Activated naive CD4-positive, alpha-beta T cell treated with anti-CD3 and anti-CD28 coated beads, Interleukin-2, amount 10 ng/mL, durations not matched to agents 7 days and 5 days (primary cell): Measurements from ENCODE around the gene UBE2K.
"Not testable (repeated sequence)": the region's sequence is repeated elsewhere in the genome, so short reads cannot be mapped to it uniquely, and the experiment has no call there.

Source experiments
- CTCF ChIA-PET: fragments of 350-600 bp; sonication (Branson Sonifier 250); formaldehyde crosslinking; loops from one replicate; lab custom pipeline; 2021; ENCODE audit warnings: antibody characterized with exemption; lab: Charles Lee
- DNase-seq: peaks from one replicate; pipeline ENCODE4 v3.0.0-alpha.2; 2020
- H3K27ac Mint-ChIP-seq: one replicate; pipeline ENCODE4 v1.8.0; 2021; ENCODE audit warnings: mild to moderate bottlenecking, moderate library complexity, mixed read lengths
- H3K27me3 Mint-ChIP-seq: one replicate; pipeline ENCODE4 v1.8.0; 2021; ENCODE audit warnings: mild to moderate bottlenecking, mixed read lengths
- H3K36me3 Mint-ChIP-seq: one replicate; pipeline ENCODE4 v1.8.0; 2021; ENCODE audit warnings: mixed read lengths
- H3K4me1 Mint-ChIP-seq: one replicate; pipeline ENCODE4 v1.8.0; 2021; ENCODE audit warnings: mixed read lengths
- H3K4me3 Mint-ChIP-seq: one replicate; pipeline ENCODE4 v1.8.0; 2021; ENCODE audit warnings: mild to moderate bottlenecking, moderate library complexity, mixed read lengths
- H3K9me3 Mint-ChIP-seq: one replicate; pipeline ENCODE4 v1.8.0; 2021; ENCODE audit warnings: mixed read lengths

UBE2K gene

GRCh38 chr4:39664828-39665731 is 32.9 kb upstream of the UBE2K start:
- no peak overlapping the region for H3K27ac Mint-ChIP-seq
- no peak overlapping the region for H3K4me3 Mint-ChIP-seq
- CTCF ChIA-PET, result no interaction called here
- no peaks in the 10 kb centered on the region for H3K9me3 Mint-ChIP-seq
- no peak for DNase-seq
- H3K27me3 Mint-ChIP-seq, result peaks cover 11% of the 10 kb centered on the region
- no peaks in the 10 kb centered on the region for H3K36me3 Mint-ChIP-seq
- H3K4me1 Mint-ChIP-seq, result no peaks in the 10 kb centered on the region

- Mint-ChIP-seq H3K27ac (no peak overlapping the region), H3K9me3 (no peaks in the 10 kb centered on the region), H3K4me1 (no peaks in the 10 kb centered on the region), H3K27me3 (peaks cover 14% of the 10 kb centered on the region), H3K36me3 (no peaks in the 10 kb centered on the region), H3K4me3 (no peak overlapping the region)
- DNase-seq, result no peak
- CTCF ChIA-PET, result no interaction called here
Measured at GRCh38 chr4:39667706-39668105, 30.2 kb upstream of the UBE2K start.

- Mint-ChIP-seq H3K27ac (no peak overlapping the region), H3K36me3 (no peaks in the 10 kb centered on the region), H3K4me3 (no peak overlapping the region), H3K9me3 (no peaks in the 10 kb centered on the region), H3K4me1 (no peaks in the 10 kb centered on the region), H3K27me3 (peaks cover 14% of the 10 kb centered on the region)
- CTCF ChIA-PET, result no interaction called here
- no peak for DNase-seq
Measured at GRCh38 chr4:39668887-39669286, 29.0 kb upstream of the UBE2K start.

GRCh38 chr4:39670296-39670695 is 27.6 kb upstream of the UBE2K start:
- H3K4me3 Mint-ChIP-seq, H3K9me3 Mint-ChIP-seq, DNase-seq, CTCF ChIA-PET, H3K27ac Mint-ChIP-seq, H3K4me1 Mint-ChIP-seq, H3K36me3 Mint-ChIP-seq: not testable (repeated sequence)
- peaks cover 14% of the 10 kb centered on the region for H3K27me3 Mint-ChIP-seq

GRCh38 chr4:39675681-39676080 is 22.3 kb upstream of the UBE2K start:
- CTCF ChIA-PET, result not testable (repeated sequence)

GRCh38 chr4:39681003-39681402 is 16.9 kb upstream of the UBE2K start:
- H3K27me3 Mint-ChIP-seq, result peaks cover 14% of the 10 kb centered on the region
- DNase-seq, H3K9me3 Mint-ChIP-seq, H3K36me3 Mint-ChIP-seq, H3K4me3 Mint-ChIP-seq, CTCF ChIA-PET, H3K27ac Mint-ChIP-seq, H3K4me1 Mint-ChIP-seq: not testable (repeated sequence)

More at GRCh38 chr4:39675681-39676080, 22.3 kb upstream of the UBE2K start:
- H3K36me3 Mint-ChIP-seq, H3K4me1 Mint-ChIP-seq, H3K27ac Mint-ChIP-seq, H3K4me3 Mint-ChIP-seq, DNase-seq, H3K9me3 Mint-ChIP-seq: not testable (repeated sequence)
- peaks cover 12% of the 10 kb centered on the region for H3K27me3 Mint-ChIP-seq

- CTCF ChIA-PET, result no interaction called here
- H3K4me3 Mint-ChIP-seq, result no peak overlapping the region
Measured at GRCh38 chr4:39682138-39682537, 15.8 kb upstream of the UBE2K start.

GRCh38 chr4:39685990-39686389 is 11.9 kb upstream of the UBE2K start:
- DNase-seq, result no peak
- no peak overlapping the region for H3K27ac Mint-ChIP-seq
- H3K4me1 Mint-ChIP-seq, result no peaks in the 10 kb centered on the region
- no peaks in the 10 kb centered on the region for H3K36me3 Mint-ChIP-seq
- CTCF ChIA-PET, result no interaction called here
- no peak overlapping the region for H3K4me3 Mint-ChIP-seq
- no peaks in the 10 kb centered on the region for H3K9me3 Mint-ChIP-seq
- H3K27me3 Mint-ChIP-seq, result peaks cover 5% of the 10 kb centered on the region

More at GRCh38 chr4:39682138-39682537, 15.8 kb upstream of the UBE2K start:
- H3K4me1 Mint-ChIP-seq, result no peaks in the 10 kb centered on the region
- DNase-seq, result no peak
- peaks cover 14% of the 10 kb centered on the region for H3K27me3 Mint-ChIP-seq
- no peaks in the 10 kb centered on the region for H3K36me3 Mint-ChIP-seq
- H3K27ac Mint-ChIP-seq, result no peak overlapping the region
- H3K9me3 Mint-ChIP-seq, result no peaks in the 10 kb centered on the region

GRCh38 chr4:39687014-39687413 is 10.9 kb upstream of the UBE2K start:
- Mint-ChIP-seq H3K9me3 (no peaks in the 10 kb centered on the region), H3K4me3 (no peak overlapping the region), H3K27ac (no peak overlapping the region), H3K27me3 (peaks cover 5% of the 10 kb centered on the region), H3K36me3 (no peaks in the 10 kb centered on the region), H3K4me1 (no peaks in the 10 kb centered on the region)
- CTCF ChIA-PET, result no interaction called here
- DNase-seq, result no peak

- no peaks in the 10 kb centered on the region for H3K9me3 Mint-ChIP-seq
- H3K4me3 Mint-ChIP-seq, result no peak overlapping the region
- no peak overlapping the region for H3K27ac Mint-ChIP-seq
Measured at GRCh38 chr4:39689970-39690369, 8.0 kb upstream of the UBE2K start.

GRCh38 chr4:39698424-39699009 is 581 bp downstream of the UBE2K start:
- Mint-ChIP-seq H3K4me3 (peak overlapping the region; percentile 98), H3K4me1 (peaks cover 36% of the 10 kb centered on the region), H3K9me3 (no peaks in the 10 kb centered on the region), H3K27ac (peak overlapping the region; percentile 98), H3K36me3 (peaks cover 27% of the 10 kb centered on the region), H3K27me3 (no peaks in the 10 kb centered on the region)
- DNase-seq, result peak; percentile 70
- CTCF ChIA-PET, result interaction anchor here (0.8 to 1.8 kb wide), 3 partner anchors 171 to 627 kb away, joined by 4 to 6 read pairs (median 5); partner anchors contain the start of gene UGDH

More at GRCh38 chr4:39689970-39690369, 8.0 kb upstream of the UBE2K start:
- DNase-seq, result no peak
- CTCF ChIA-PET, result no interaction called here
- Mint-ChIP-seq H3K27me3 (no peaks in the 10 kb centered on the region), H3K36me3 (no peaks in the 10 kb centered on the region), H3K4me1 (no peaks in the 10 kb centered on the region)

- DNase-seq, result no peak
- Mint-ChIP-seq H3K27ac (peak overlapping the region; percentile 98), H3K27me3 (no peaks in the 10 kb centered on the region), H3K9me3 (no peaks in the 10 kb centered on the region), H3K4me1 (peaks cover 36% of the 10 kb centered on the region), H3K36me3 (peaks cover 27% of the 10 kb centered on the region), H3K4me3 (peak overlapping the region; percentile 98)
- CTCF ChIA-PET, result interaction anchor here (1.8 kb wide), 1 partner anchor 275 kb away, joined by 6 read pairs; no protein-coding TSS in a partner anchor
Measured at GRCh38 chr4:39699687-39700409, 1.9 kb downstream of the UBE2K start.

- DNase-seq, result no peak
- Mint-ChIP-seq H3K4me3 (peak overlapping the region; percentile 98), H3K9me3 (no peaks in the 10 kb centered on the region), H3K27me3 (no peaks in the 10 kb centered on the region), H3K36me3 (peaks cover 30% of the 10 kb centered on the region), H3K4me1 (peaks cover 39% of the 10 kb centered on the region), H3K27ac (peak overlapping the region; percentile 98)
- CTCF ChIA-PET, result no interaction called here
Measured at GRCh38 chr4:39700554-39700953, 2.6 kb downstream of the UBE2K start.

- Mint-ChIP-seq H3K9me3 (no peaks in the 10 kb centered on the region), H3K36me3 (peaks cover 36% of the 10 kb centered on the region), H3K4me1 (peaks cover 31% of the 10 kb centered on the region), H3K27ac (no peak overlapping the region), H3K4me3 (no peak overlapping the region), H3K27me3 (no peaks in the 10 kb centered on the region)
- DNase-seq, result no peak
- CTCF ChIA-PET, result no interaction called here
Measured at GRCh38 chr4:39702716-39703115, 4.8 kb downstream of the UBE2K start.
